Nephron progenitor cell (in vitro differentiated cells): ENCODE data around the gene PMF1.

Experiments used
- DNase-seq: peaks from one replicate; pipeline ENCODE4 v3.0.0; 2021
- H3K27ac Mint-ChIP-seq: 2 replicates; pipeline ENCODE4 v1.8.0; 2021; ENCODE audit warnings: mild to moderate bottlenecking, moderate library complexity, mixed read lengths
- H3K27me3 Mint-ChIP-seq: 2 replicates; pipeline ENCODE4 v1.8.0; 2021; ENCODE audit warnings: mild to moderate bottlenecking, low read depth, mixed read lengths; ENCODE audit not compliant: poor library complexity
- H3K36me3 Mint-ChIP-seq: 2 replicates; pipeline ENCODE4 v1.8.0; 2021; ENCODE audit warnings: low read depth, mixed read lengths
- H3K4me1 Mint-ChIP-seq: 2 replicates; pipeline ENCODE4 v1.8.0; 2021; ENCODE audit warnings: mixed read lengths
- H3K4me3 Mint-ChIP-seq: 2 replicates; pipeline ENCODE4 v1.8.0; 2021; ENCODE audit warnings: mild to moderate bottlenecking, moderate library complexity, mixed read lengths
- H3K9me3 Mint-ChIP-seq: 2 replicates; pipeline ENCODE4 v1.8.0; 2021; ENCODE audit warnings: mild to moderate bottlenecking, moderate library complexity, mixed read lengths
- TF ChIP-seq, protein P1 (sequence below): fragments of 200-600 bp; sonication (generic); IDR thresholded peaks from 2 replicates; pipeline ENCODE4 v1.5.0; 2021; ENCODE audit warnings: antibody characterized with exemption

Gene PMF1

GRCh38 chr1:156232201-156232894 lies 19.5 kb downstream of the PMF1 start:
- TF ChIP-seq, protein P1, sequence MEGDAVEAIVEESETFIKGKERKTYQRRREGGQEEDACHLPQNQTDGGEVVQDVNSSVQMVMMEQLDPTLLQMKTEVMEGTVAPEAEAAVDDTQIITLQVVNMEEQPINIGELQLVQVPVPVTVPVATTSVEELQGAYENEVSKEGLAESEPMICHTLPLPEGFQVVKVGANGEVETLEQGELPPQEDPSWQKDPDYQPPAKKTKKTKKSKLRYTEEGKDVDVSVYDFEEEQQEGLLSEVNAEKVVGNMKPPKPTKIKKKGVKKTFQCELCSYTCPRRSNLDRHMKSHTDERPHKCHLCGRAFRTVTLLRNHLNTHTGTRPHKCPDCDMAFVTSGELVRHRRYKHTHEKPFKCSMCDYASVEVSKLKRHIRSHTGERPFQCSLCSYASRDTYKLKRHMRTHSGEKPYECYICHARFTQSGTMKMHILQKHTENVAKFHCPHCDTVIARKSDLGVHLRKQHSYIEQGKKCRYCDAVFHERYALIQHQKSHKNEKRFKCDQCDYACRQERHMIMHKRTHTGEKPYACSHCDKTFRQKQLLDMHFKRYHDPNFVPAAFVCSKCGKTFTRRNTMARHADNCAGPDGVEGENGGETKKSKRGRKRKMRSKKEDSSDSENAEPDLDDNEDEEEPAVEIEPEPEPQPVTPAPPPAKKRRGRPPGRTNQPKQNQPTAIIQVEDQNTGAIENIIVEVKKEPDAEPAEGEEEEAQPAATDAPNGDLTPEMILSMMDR = no peak

DNA sequence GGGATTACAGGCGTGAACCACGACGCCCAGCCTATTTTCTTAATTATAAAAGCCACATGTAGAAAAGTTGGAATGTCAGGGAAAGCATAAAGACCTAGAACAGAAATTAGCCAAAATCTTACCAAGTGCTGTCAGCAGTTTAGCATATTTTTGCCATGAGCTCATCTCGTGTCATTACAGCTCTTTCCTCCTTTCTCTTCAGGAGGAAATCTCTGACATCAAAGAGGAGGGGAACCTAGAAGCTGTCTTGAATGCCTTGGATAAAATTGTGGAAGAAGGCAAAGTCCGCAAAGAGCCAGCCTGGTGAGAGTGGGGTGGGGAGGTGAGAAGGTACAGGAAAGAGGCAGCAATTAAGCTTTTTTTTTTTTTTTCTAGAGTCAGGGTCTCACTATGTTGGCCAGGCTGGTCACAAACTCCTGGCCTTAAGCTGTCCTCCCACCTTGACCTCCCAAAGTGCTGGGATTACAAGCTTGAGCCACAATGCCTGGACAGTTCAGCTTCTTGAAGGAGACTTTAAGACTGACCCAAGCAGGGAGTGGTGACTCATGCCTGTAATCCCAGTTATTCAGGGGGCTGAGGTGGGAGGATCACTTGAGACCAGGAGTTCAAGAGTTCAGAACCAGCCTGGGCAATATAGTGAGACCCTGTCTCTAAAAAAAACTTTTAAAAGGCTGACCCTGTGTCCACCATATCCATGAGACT lies 20.8 kb downstream of the PMF1 start:
- H3K27me3 Mint-ChIP-seq = no peaks in the 10 kb centered on the region
- H3K4me3 Mint-ChIP-seq = no peak overlapping the region
- H3K9me3 Mint-ChIP-seq = no peaks in the 10 kb centered on the region
- H3K4me1 Mint-ChIP-seq = no peaks in the 10 kb centered on the region
- H3K27ac Mint-ChIP-seq = peak overlapping the region; percentile 55
- peaks cover 54% of the 10 kb centered on the region for H3K36me3 Mint-ChIP-seq
- TF ChIP-seq, protein P1 = no peak
- DNase-seq = no peak

More at GRCh38 chr1:156232201-156232894, 19.5 kb downstream of the PMF1 start:
- H3K4me1 Mint-ChIP-seq = no peaks in the 10 kb centered on the region
- H3K27ac Mint-ChIP-seq = peak overlapping the region; percentile 33
- no peak for DNase-seq
- no peaks in the 10 kb centered on the region for H3K27me3 Mint-ChIP-seq
- peaks cover 54% of the 10 kb centered on the region for H3K36me3 Mint-ChIP-seq
- no peaks in the 10 kb centered on the region for H3K9me3 Mint-ChIP-seq
- no peak overlapping the region for H3K4me3 Mint-ChIP-seq

DNA sequence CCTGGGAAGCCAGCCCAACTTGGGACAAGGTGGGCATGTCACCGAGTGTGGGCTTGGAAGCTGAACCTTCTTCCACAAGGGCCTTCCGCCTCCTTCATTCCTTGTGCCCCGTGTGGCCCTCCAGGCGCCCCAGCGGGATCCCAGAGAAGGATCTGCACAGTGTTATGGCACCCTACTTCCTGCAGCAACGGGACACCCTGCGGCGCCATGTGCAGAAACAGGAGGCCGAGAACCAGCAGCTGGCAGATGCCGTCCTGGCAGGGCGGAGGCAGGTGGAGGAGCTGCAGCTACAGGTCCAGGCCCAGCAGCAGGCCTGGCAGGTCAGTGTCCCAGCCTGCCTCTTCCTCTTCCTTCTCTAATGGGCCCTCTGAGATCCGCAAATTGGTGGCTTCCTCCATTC lies 23.4 kb downstream of the PMF1 start:
- H3K4me1 Mint-ChIP-seq = peaks cover 7% of the 10 kb centered on the region
- H3K9me3 Mint-ChIP-seq = no peaks in the 10 kb centered on the region
- TF ChIP-seq, protein P1 = no peak
- no peak for DNase-seq
- no peak overlapping the region for H3K27ac Mint-ChIP-seq
- H3K36me3 Mint-ChIP-seq = peaks cover 43% of the 10 kb centered on the region
- H3K4me3 Mint-ChIP-seq = no peak overlapping the region
- peaks cover 2% of the 10 kb centered on the region for H3K27me3 Mint-ChIP-seq

- Mint-ChIP-seq H3K9me3 (no peaks in the 10 kb centered on the region), H3K36me3 (peaks cover 38% of the 10 kb centered on the region), H3K27ac (no peak overlapping the region), H3K4me1 (peaks cover 7% of the 10 kb centered on the region), H3K4me3 (no peak overlapping the region), H3K27me3 (peaks cover 2% of the 10 kb centered on the region)
- DNase-seq = no peak
- TF ChIP-seq, protein P1 = no peak
Measured at GRCh38 chr1:156238248-156238647, 25.4 kb downstream of the PMF1 start.

- H3K27ac Mint-ChIP-seq = peak overlapping the region; percentile 80
- TF ChIP-seq, protein P1 = no peak
- DNase-seq = no peak
Measured at GRCh38 chr1:156241311-156241811, 28.6 kb downstream of the PMF1 start.

More at GRCh38 chr1:156241311-156241811, 28.6 kb downstream of the PMF1 start:
- peaks cover 22% of the 10 kb centered on the region for H3K36me3 Mint-ChIP-seq
- peaks cover 2% of the 10 kb centered on the region for H3K27me3 Mint-ChIP-seq
- no peak overlapping the region for H3K4me3 Mint-ChIP-seq
- peaks cover 18% of the 10 kb centered on the region for H3K4me1 Mint-ChIP-seq
- no peaks in the 10 kb centered on the region for H3K9me3 Mint-ChIP-seq
